MM.1S (cell line): ENCODE data around the gene AZIN2.

Experiments
- CTCF ChIP-seq: fragments of 300-600 bp; sonication (generic); IDR thresholded peaks from 2 replicates; pipeline ENCODE4 v1.5.1; 2016; ENCODE audit warnings: antibody characterized with exemption, low read length, mixed read lengths
- EZH2 ChIP-seq: fragments of 300-600 bp; sonication (generic); optimal IDR thresholded peaks from 2 replicates; pipeline ENCODE3; 2017; ENCODE audit warnings: low read depth, mild to moderate bottlenecking, antibody characterized with exemption, low read length, mixed read lengths
- EZH2phosphoT487 ChIP-seq: fragments of 300-600 bp; sonication (generic); IDR thresholded peaks from 2 replicates; pipeline ENCODE4 v1.6.1; 2018; ENCODE audit warnings: antibody characterized with exemption, low read length

- TF ChIP-seq CTCF (no peak), EZH2 (no peak), EZH2phosphoT487 (no peak)
Observed at GRCh38 chr1:33081554-33082305, 777 bp downstream of the AZIN2 start.
